ENCODE measurements around the gene HSP90B1. TPM values are rescaled to one million over a fixed set of nuclear protein-coding genes. Genes with fewer than 3 reads are reported as not detected.

The HSP90B1 gene
- polyA plus RNA-seq, 1 donor from 2014 or later = 274 TPM

DNA sequence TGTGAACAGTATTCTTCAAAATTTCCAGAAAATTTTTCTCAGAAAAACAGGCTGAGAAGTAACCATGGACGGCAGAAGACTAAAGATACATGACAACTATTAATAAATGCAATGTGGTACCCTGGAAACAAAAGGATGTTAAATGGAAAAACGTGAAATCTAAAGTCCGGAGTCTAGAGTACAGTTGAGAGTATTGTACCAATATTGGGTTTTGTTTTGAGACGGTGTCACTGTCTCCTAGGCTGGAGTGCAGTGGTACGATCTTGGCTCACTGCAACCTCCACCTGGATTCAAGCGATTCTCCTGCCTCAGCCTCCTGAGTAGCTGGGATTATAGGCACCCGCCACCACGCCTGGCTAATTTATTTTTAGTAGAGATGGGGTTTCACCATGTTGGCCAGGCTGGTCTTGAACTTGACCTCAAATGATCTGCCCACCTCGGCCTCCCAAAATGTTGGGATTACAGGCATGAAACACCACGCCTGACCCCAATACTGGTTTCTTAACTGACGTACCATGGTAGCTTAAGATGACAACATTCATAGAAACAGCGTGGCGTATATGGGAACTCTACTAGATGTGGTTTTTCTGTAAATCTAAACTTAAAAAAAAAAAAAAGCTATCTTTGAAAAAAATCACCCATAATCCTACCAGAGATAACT, 18.7 kb downstream of the HSP90B1 start:
- peaks cover 0 to 4% (median 3%) of the 10 kb centered on the region in 3 donors for H3K4me1 Mint-ChIP-seq
- H3K9me3 Mint-ChIP-seq = no peaks in the 10 kb centered on the region
- no peak overlapping the region for H3K4me3 Mint-ChIP-seq
- peaks cover 4% of the 10 kb centered on the region for H3K36me3 Mint-ChIP-seq
- H3K27me3 Mint-ChIP-seq = no peaks in the 10 kb centered on the region
- H3K27ac Mint-ChIP-seq = no peak overlapping the region

DNA sequence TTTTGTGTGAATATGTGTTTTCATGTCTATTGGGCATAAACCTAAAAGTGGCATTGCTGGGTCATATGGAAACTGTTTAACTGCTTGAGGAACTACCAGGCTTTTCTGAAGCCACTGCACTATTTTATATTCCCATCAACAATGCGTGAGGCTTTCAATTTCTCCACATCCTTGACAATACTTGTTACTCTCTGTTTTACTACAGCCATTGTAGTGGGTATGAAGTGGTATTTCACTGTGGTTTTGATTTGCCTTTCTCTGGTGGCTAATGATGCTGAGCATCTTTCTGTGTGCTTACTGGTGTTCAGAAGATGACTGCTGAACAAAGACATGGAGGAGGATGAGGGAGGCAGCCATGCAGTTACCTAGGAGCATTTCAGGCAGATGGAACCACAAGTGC, 22.3 kb downstream of the HSP90B1 start:
- no peaks in the 10 kb centered on the region for H3K9me3 Mint-ChIP-seq
- H3K27me3 Mint-ChIP-seq = no peaks in the 10 kb centered on the region
- H3K36me3 Mint-ChIP-seq = peaks cover 2% of the 10 kb centered on the region
- peaks cover 12 to 17% (median 17%) of the 10 kb centered on the region in 3 donors for H3K4me1 Mint-ChIP-seq
- H3K27ac Mint-ChIP-seq = peak overlapping the region in 1 of 3 donors; percentile 19
- peak overlapping the region in 1 of 4 donors; percentile 6 for H3K4me3 Mint-ChIP-seq

DNA sequence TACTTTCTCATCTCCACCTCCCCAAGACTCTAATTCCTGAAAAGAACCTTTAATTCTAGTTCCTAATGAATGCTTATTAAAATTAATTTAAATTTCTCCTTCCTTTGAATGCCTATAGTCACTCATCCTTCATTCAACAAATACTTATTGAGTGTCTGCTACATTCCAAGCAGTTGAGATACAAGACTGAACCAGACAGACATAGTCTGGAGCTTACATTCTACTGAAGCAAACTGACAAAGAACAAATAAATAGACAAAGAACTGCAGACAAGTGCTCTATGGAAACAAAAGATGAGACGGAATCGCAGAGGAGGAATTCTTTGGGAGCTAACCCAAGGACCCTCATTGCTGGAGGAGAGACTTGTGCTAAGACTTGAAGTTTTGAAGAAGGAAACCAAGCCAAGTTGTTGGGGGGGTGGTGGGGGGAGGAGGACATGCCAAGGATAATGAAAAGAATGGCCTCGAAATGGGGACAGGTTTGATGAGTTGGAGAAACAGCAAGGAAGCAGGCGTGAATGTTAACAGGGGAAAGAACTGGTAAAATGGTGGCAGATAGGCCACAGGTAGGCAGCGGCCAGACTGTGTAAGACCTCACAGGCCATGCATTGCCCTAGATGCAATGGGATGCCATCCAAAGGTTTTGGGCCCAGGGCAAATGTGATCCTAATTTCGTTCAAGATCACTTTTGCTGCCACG, 25.8 kb downstream of the HSP90B1 start:
- Mint-ChIP-seq H3K27ac (peak overlapping the region; percentile 71 to 95 (median 92)), H3K27me3 (no peaks in the 10 kb centered on the region), H3K4me1 (peaks cover 18 to 19% (median 18%) of the 10 kb centered on the region in 3 donors), H3K4me3 (peak overlapping the region; percentile 93 to 99 (median 98)), H3K36me3 (no peaks in the 10 kb centered on the region), H3K9me3 (no peaks in the 10 kb centered on the region)

DNA sequence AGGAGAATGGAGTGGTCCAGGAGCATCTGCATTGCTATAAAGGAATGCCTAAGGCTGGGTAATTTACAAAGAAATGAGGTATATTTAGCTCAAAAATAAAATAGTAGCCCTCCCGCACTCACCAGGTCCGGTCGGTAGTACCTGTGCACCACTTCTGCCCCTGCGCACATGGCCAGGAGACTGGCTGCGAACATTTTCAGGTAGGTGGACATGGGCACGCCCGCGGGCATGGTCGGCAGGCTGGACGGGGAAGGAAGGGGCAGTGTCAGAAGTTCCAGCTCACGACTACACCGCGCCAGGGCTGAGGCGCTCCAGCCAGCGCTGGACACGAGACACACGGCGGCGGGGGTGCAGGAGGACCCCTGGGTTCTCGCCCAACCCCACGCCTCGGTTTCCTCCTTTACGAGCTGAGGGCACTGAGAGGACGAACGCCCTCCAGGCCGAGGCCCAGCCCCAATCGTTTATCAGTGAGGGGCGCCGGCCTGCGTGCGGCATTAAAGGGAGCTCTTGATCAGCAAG, 26.4 kb downstream of the HSP90B1 start:
- peak overlapping the region; percentile 93 to 99 (median 98) for H3K4me3 Mint-ChIP-seq
- H3K36me3 Mint-ChIP-seq = no peaks in the 10 kb centered on the region
- peak overlapping the region; percentile 92 to 97 (median 95) for H3K27ac Mint-ChIP-seq
- H3K27me3 Mint-ChIP-seq = no peaks in the 10 kb centered on the region
- H3K9me3 Mint-ChIP-seq = no peaks in the 10 kb centered on the region
- peaks cover 18 to 19% (median 18%) of the 10 kb centered on the region in 3 donors for H3K4me1 Mint-ChIP-seq

DNA sequence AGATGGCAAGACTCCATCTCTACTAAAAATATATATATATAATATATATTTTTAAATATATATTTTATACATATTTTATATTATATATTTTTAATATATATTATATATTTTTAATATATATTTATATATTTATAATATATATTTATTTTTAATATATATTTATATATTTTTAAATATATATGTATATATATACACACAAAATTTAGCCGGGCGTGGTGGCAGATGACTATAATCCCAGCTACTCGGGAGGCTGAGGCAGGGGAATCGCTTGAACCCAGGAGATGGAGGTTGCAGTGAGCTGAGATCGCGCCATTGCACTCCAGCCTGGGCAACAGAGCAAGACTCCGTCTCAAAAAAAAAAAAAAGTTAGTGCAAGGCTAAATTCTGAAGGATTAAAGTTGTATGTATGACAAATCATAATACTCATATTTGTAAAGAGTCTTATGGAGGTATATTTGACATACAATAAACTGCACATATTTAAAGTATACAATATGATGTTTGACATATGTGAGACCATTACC, 27.7 kb downstream of the HSP90B1 start:
- peak overlapping the region; percentile 92 to 97 (median 95) for H3K27ac Mint-ChIP-seq
- H3K4me3 Mint-ChIP-seq = peak overlapping the region; percentile 93 to 99 (median 98)
- no peaks in the 10 kb centered on the region for H3K36me3 Mint-ChIP-seq
- no peaks in the 10 kb centered on the region for H3K27me3 Mint-ChIP-seq
- H3K4me1 Mint-ChIP-seq = peaks cover 15 to 18% (median 15%) of the 10 kb centered on the region in 3 donors
- no peaks in the 10 kb centered on the region for H3K9me3 Mint-ChIP-seq

DNA sequence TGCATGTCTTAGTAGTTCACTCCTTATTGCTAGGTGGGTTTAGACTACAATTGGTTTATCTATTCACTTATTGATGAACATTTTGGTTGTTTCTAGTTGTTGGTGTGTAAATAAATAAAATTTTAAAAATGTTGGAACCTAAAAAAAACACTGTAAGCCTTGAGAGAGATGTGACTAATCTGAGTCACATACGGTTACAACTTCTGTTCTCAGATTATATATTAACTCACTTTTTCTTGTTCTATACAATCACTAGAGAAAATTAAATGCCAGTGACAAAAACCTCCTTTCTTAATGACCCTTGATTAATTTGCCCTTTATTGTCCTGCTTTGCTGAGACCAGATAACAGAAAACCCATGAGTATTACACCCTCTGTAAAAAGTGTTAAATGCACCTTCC, 28.4 kb downstream of the HSP90B1 start:
- Mint-ChIP-seq H3K27ac (peak overlapping the region in 1 of 3 donors; percentile 65), H3K27me3 (no peaks in the 10 kb centered on the region), H3K36me3 (no peaks in the 10 kb centered on the region), H3K4me3 (peak overlapping the region in 3 of 4 donors; percentile 7 to 71 (median 51)), H3K4me1 (peaks cover 15 to 18% (median 15%) of the 10 kb centered on the region in 3 donors), H3K9me3 (no peaks in the 10 kb centered on the region)

DNA sequence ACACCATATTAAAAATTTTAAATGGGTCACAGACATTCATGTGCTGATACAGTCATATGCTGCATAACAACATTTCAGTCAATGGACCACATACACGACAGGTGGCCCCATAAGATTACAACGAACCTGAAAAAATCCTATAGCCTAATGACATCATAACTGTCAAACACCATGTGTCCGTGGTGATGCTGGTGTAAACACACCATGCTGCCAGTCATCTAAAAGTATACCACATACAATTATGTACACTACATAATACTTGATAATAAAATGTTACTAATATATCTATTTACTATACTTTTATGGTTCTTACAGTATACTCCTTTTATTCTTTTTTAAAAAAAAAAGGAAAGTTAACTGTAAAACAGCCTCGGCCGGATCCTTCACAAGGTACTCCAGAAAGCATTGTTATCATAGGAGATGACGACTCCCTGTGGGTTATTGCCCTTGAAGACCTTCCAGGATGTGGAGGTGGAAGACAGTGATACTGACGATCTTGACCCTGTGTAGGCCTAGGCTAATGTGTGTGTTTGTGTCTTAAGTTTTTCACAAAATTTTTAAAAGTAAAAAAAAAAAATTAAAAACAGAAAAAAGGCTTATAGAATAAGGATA, 30.5 kb downstream of the HSP90B1 start:
- Mint-ChIP-seq H3K4me1 (peaks cover 15 to 22% (median 19%) of the 10 kb centered on the region in 3 donors), H3K9me3 (no peaks in the 10 kb centered on the region), H3K27ac (peak overlapping the region in 2 of 3 donors; percentile 39 to 62), H3K36me3 (no peaks in the 10 kb centered on the region), H3K4me3 (peak overlapping the region in 1 of 4 donors; percentile 57), H3K27me3 (no peaks in the 10 kb centered on the region)

DNA sequence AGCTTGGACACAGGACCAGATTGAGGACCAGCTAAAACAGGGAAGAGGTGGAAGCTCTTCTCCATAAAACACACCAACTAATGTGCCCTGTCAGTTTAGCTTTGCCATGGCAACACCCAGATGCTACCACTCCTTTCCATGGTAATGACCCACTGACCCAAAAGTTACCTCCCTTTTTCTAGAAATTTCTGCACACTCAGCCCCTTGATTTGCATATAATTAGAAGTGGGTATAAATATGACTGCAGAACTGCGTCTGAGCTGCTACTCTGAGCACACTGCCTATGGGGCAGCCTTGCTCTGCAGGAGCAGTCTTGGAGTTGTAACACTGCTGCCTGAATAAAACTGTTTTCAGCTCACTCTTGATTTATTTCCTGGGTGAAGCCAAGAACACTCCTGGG, 32.3 kb downstream of the HSP90B1 start:
- Mint-ChIP-seq H3K9me3 (no peaks in the 10 kb centered on the region), H3K27me3 (no peaks in the 10 kb centered on the region), H3K4me1 (peaks cover 15 to 26% (median 20%) of the 10 kb centered on the region in 3 donors), H3K36me3 (no peaks in the 10 kb centered on the region), H3K27ac (peak overlapping the region in 1 of 3 donors; percentile 33), H3K4me3 (peak overlapping the region in 1 of 4 donors; percentile 30)

DNA sequence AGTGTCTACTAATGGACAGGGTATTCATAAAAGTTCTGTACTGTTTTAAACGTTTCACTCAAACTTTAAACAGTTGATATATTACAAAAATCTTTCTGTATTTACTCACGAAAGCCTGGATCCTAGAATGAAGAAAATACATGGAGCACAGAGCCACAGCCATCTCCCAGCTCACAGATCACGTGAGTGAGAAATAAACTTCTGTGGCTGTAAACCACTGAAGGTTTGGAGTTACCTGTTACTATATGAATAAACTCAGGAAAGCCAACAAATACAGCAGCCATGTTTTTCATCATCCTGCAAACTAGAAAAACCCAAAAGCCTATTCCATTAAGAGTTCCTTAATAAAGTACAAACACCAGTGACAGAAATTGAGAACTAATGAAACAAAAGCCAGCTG, 34.6 kb downstream of the HSP90B1 start:
- Mint-ChIP-seq H3K9me3 (no peaks in the 10 kb centered on the region), H3K27ac (peak overlapping the region; percentile 94 to 98 (median 97)), H3K36me3 (peaks cover 2% of the 10 kb centered on the region), H3K4me3 (peak overlapping the region; percentile 94 to 100 (median 97)), H3K4me1 (peaks cover 26 to 34% (median 31%) of the 10 kb centered on the region in 3 donors), H3K27me3 (no peaks in the 10 kb centered on the region)

DNA sequence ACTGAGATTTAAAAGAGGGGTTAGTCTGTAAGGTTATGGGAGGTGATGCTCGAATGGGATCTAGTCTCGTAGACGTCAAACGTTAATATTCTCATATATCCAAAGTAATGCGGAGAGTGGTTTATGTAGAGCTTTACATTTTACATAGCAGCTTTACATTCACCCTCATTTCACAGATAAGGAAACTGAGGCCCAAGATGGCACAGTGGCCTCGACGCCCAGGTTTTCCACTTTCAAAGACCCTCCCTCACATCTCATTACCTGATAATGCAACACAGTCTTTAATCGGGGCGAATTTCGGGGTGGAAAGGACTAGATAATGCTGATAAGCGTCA, 35.0 kb downstream of the HSP90B1 start:
- Mint-ChIP-seq H3K4me3 (peak overlapping the region; percentile 94 to 100 (median 97)), H3K9me3 (no peaks in the 10 kb centered on the region), H3K27me3 (no peaks in the 10 kb centered on the region), H3K4me1 (peaks cover 29 to 34% (median 31%) of the 10 kb centered on the region in 3 donors), H3K36me3 (peaks cover 2% of the 10 kb centered on the region), H3K27ac (peak overlapping the region; percentile 94 to 98 (median 97))

DNA sequence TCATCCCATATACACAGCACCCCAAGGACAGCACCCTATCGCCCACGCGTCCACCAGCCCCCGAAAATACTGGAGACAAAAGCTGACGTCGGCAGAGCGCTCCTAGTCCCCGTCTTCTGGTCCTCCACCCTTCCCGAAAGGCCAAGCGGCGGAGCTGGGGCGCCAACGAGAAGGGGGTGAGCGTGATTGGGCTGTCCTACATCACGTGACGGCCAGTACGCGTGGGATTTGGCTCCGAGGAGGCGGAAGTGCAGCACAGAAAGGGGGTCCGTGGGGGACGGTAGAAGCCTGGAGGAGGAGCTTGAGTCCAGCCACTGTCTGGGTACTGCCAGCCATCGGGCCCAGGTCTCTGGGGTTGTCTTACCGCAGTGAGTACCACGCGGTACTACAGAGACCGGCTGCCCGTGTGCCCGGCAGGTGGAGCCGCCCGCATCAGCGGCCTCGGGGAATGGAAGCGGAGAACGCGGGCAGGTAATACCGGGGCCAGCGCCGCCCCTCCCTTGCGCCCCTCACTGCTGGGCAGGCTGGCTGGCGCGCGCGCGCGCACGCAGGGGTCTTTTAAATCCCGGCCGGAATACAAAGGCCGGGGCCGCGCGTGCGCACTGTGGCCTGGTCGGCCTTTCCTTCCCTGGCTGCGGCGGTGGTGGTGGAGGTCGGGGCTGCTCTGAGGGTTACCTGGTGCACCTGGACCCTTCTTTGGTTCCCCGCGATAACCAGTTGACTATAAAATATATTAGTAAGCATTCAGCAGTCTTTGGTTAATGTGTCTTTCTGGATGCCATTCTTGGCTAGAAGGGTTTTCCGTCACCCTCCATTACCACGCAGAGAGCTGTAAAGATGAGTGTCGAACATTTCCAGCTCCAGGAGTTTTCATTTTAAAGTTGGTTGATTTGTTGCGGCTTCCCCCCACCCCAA, 35.6 kb downstream of the HSP90B1 start, which contains the start of gene TDG:
Gene TDG, plus strand, starts transcription at position 283 of the 915 bp plus-strand sequence. Its CDS starts 166 bp downstream, at position 449.
- Mint-ChIP-seq H3K4me3 (peak within 1 kb of the TSS; percentile 94 to 100 (median 97)), H3K9me3 (no peaks in the 10 kb centered on the region), H3K27me3 (no peaks in the 10 kb centered on the region), H3K27ac (peak within 1 kb of the TSS; percentile 94 to 98 (median 97)), H3K4me1 (peaks cover 29 to 34% (median 33%) of the 10 kb centered on the region in 3 donors), H3K36me3 (peaks cover 2% of the 10 kb centered on the region)

DNA sequence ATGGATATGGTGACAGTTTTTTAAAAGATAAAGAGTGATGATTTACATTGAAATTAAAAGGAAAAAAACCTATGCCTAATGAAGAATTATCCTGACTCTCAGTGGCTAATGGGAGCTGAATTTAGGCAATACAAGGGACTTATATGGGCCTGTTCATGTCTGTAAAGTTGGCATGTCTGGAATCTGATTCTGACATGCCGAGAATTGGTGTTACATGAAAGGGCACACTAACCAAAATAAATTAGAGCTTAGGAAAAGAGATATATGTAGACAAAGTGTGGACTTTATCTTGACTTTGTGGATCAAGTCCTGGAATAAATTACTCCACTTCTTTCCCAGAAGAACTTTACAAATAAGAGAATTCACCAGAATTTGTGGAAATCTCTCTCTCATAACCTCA, 36.5 kb downstream of the HSP90B1 start:
- Mint-ChIP-seq H3K4me1 (peaks cover 34 to 41% (median 40%) of the 10 kb centered on the region in 3 donors), H3K27me3 (no peaks in the 10 kb centered on the region), H3K4me3 (peak overlapping the region; percentile 94 to 100 (median 97)), H3K36me3 (peaks cover 2% of the 10 kb centered on the region), H3K9me3 (no peaks in the 10 kb centered on the region), H3K27ac (peak overlapping the region; percentile 94 to 98 (median 97))

DNA sequence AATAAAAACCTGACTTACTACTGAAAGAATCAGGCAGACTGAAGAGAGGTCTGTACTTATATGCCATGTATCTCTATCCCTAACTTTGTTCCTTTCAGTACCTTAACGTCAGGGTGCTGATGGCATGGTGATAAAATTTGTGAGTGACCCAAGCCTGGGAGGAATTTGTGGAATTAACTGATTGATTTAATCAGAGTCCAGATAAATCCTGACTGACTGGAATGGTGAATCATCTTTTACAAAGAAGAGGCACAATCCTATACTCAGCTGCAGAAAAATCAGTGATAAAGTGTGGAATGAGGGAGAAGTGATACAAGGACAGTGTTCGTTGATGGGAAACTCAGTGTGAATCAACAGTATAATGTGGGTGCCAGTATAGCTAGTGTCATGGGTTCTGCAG, 39.2 kb downstream of the HSP90B1 start:
- Mint-ChIP-seq H3K36me3 (peaks cover 4% of the 10 kb centered on the region), H3K4me3 (peak overlapping the region in 1 of 4 donors; percentile 70), H3K27me3 (no peaks in the 10 kb centered on the region), H3K9me3 (no peaks in the 10 kb centered on the region), H3K27ac (peak overlapping the region in 1 of 3 donors; percentile 30), H3K4me1 (peaks cover 36 to 43% (median 43%) of the 10 kb centered on the region in 3 donors)

DNA sequence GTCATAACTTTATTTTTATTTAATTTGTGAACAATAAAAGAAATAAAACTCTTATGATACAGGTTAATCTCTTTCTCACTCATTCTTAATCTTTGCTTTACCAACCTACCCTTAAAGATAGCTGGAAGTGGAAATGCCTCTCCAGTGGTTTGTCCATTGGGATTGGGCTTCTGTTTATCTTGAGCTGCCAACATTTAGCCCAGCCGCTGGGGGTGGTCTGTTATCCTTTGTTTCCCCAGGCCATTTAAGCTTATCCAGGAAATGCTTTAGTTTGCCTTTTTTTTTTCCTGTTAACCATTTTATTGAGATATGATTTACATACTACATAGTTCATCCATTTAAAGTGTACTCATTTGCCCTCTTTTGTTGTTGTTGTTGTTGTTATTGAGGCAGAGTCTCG, 43.7 kb downstream of the HSP90B1 start:
- no peaks in the 10 kb centered on the region for H3K27me3 Mint-ChIP-seq
- H3K9me3 Mint-ChIP-seq = no peaks in the 10 kb centered on the region
- H3K4me1 Mint-ChIP-seq = peaks cover 27 to 44% (median 42%) of the 10 kb centered on the region in 3 donors
- H3K36me3 Mint-ChIP-seq = peaks cover 2% of the 10 kb centered on the region
- H3K27ac Mint-ChIP-seq = no peak overlapping the region
- no peak overlapping the region for H3K4me3 Mint-ChIP-seq
